Type B pancreatic cell (in vitro differentiated cells): ENCODE data around the gene CALY. TPM values are rescaled to one million over a fixed set of nuclear protein-coding genes. Genes with fewer than 3 reads are reported as not detected.

Experiments
- DNase-seq: peaks from one replicate; pipeline ENCODE4 v3.0.0; 2021; ENCODE audit warnings: mixed read lengths; ENCODE audit not compliant: unreplicated experiment; ENCODE audit errors: extremely low spot score
- H3K27ac Mint-ChIP-seq: 2 replicates; pipeline ENCODE4 v1.8.0; 2021; ENCODE audit warnings: mild to moderate bottlenecking, mixed read lengths
- H3K27me3 Mint-ChIP-seq: 2 replicates; pipeline ENCODE4 v1.8.0; 2021; ENCODE audit warnings: mixed read lengths
- H3K36me3 Mint-ChIP-seq: 2 replicates; pipeline ENCODE4 v1.8.0; 2021; ENCODE audit warnings: mixed read lengths
- H3K4me1 Mint-ChIP-seq: one replicate; pipeline ENCODE4 v1.8.0; 2021; ENCODE audit warnings: mixed read lengths; ENCODE audit not compliant: unreplicated experiment
- H3K4me3 Mint-ChIP-seq: 2 replicates; pipeline ENCODE4 v1.8.0; 2021; ENCODE audit warnings: mild to moderate bottlenecking, mixed read lengths
- H3K9me3 Mint-ChIP-seq: 2 replicates; pipeline ENCODE4 v1.8.0; 2021; ENCODE audit warnings: mixed read lengths
- CTCF ChIP-seq: fragments of 200-600 bp; sonication (generic); conservative IDR thresholded peaks from 2 replicates; pipeline ENCODE4 v1.5.0; 2021; ENCODE audit warnings: antibody characterized with exemption, mild to moderate bottlenecking
- total RNA-seq: library from RNA; stranded (reverse); gene quantifications from 2 replicates; pipeline ENCODE4 v1.2.1, GENCODE V29; 2021; ENCODE audit warnings: low replicate concordance

The CALY gene
- total RNA-seq, 1 donor from 2014 or later: 3.6 TPM

GRCh38 chr10:133350283-133350949 is 13.7 kb upstream of the CALY start:
- Mint-ChIP-seq H3K27me3 (peaks cover 9% of the 10 kb centered on the region), H3K36me3 (no peaks in the 10 kb centered on the region), H3K27ac (no peak overlapping the region), H3K9me3 (no peaks in the 10 kb centered on the region), H3K4me3 (no peak overlapping the region), H3K4me1 (no peaks in the 10 kb centered on the region)
- no peak for TF ChIP-seq CTCF
- no peak for DNase-seq

GRCh38 chr10:133349577-133350011 is 12.9 kb upstream of the CALY start:
- no peak overlapping the region for H3K27ac Mint-ChIP-seq
- H3K9me3 Mint-ChIP-seq: no peaks in the 10 kb centered on the region
- H3K4me3 Mint-ChIP-seq: no peak overlapping the region
- H3K27me3 Mint-ChIP-seq: peaks cover 9% of the 10 kb centered on the region
- no peaks in the 10 kb centered on the region for H3K36me3 Mint-ChIP-seq
- TF ChIP-seq CTCF: no peak
- no peak for DNase-seq
- H3K4me1 Mint-ChIP-seq: no peaks in the 10 kb centered on the region

GRCh38 chr10:133349160-133349568 is 12.5 kb upstream of the CALY start:
- no peaks in the 10 kb centered on the region for H3K36me3 Mint-ChIP-seq
- no peak for TF ChIP-seq CTCF
- no peaks in the 10 kb centered on the region for H3K4me1 Mint-ChIP-seq
- no peak overlapping the region for H3K27ac Mint-ChIP-seq
- DNase-seq: no peak
- no peaks in the 10 kb centered on the region for H3K9me3 Mint-ChIP-seq
- no peak overlapping the region for H3K4me3 Mint-ChIP-seq
- H3K27me3 Mint-ChIP-seq: peaks cover 9% of the 10 kb centered on the region

GRCh38 chr10:133347710-133348517 is 11.2 kb upstream of the CALY start:
- no peaks in the 10 kb centered on the region for H3K9me3 Mint-ChIP-seq
- no peaks in the 10 kb centered on the region for H3K4me1 Mint-ChIP-seq
- no peak overlapping the region for H3K27ac Mint-ChIP-seq
- DNase-seq: no peak
- H3K27me3 Mint-ChIP-seq: peaks cover 15% of the 10 kb centered on the region
- TF ChIP-seq CTCF: no peak
- no peaks in the 10 kb centered on the region for H3K36me3 Mint-ChIP-seq
- no peak overlapping the region for H3K4me3 Mint-ChIP-seq

GRCh38 chr10:133346413-133346812 is 9.7 kb upstream of the CALY start:
- no peaks in the 10 kb centered on the region for H3K9me3 Mint-ChIP-seq
- H3K4me1 Mint-ChIP-seq: no peaks in the 10 kb centered on the region
- no peak for DNase-seq
- H3K4me3 Mint-ChIP-seq: no peak overlapping the region
- no peak overlapping the region for H3K27ac Mint-ChIP-seq
- H3K27me3 Mint-ChIP-seq: peaks cover 21% of the 10 kb centered on the region
- TF ChIP-seq CTCF: no peak
- H3K36me3 Mint-ChIP-seq: no peaks in the 10 kb centered on the region
